Thyroid gland (tissue), 4 donors: ENCODE data around the gene TBC1D5. TPM values are rescaled to one million over a fixed set of nuclear protein-coding genes. Genes with fewer than 3 reads are reported as not detected.
A peak's percentile ranks its signal among the peaks of the same experiment; 100 is the strongest.
"Not testable (repeated sequence)": the region's sequence is repeated elsewhere in the genome, so short reads cannot be mapped to it uniquely, and the experiment has no call there.

Experiments used
- DNase-seq, 2 donors: peaks; one replicate each; pipeline ENCODE4 v3.0.0-alpha.2; 2019
- H3K27ac ChIP-seq, 3 donors: fragments of 200-600 bp; sonication (generic); 1 replicate in 2 of 3; 2 replicates in 1 of 3; pipeline ENCODE4 v1.5.1; 2016 to 2019; ENCODE audit warnings: mild to moderate bottlenecking in 1 of 3, moderate library complexity in 1 of 3
- H3K27me3 ChIP-seq: fragments of 200-600 bp; sonication (generic); one replicate; pipeline ENCODE4 v1.5.1; 2019
- H3K36me3 ChIP-seq, 2 donors: fragments of 200-600 bp; sonication (generic); one replicate each; pipeline ENCODE4 v1.5.1; 2016 to 2019
- H3K4me1 ChIP-seq, 2 donors: fragments of 200-600 bp; sonication (generic); one replicate each; pipeline ENCODE4 v1.5.1; 2017 to 2019
- H3K4me3 ChIP-seq, 3 donors: fragments of 200-600 bp; sonication (generic); replicated peaks in 1 of 3; 1 replicate in 2 of 3; 2 replicates in 1 of 3; pipeline ENCODE4 v1.5.1; 2016; ENCODE audit warnings: mild to moderate bottlenecking in 1 of 3
- H3K9me3 ChIP-seq: fragments of 200-600 bp; sonication (generic); one replicate; pipeline ENCODE4 v1.5.1; 2017
- POLR2A ChIP-seq, 2 donors: fragments of 450-650 bp; IDR thresholded peaks; one replicate each; pipeline ENCODE4 v1.6.1; 2017; ENCODE audit warnings: antibody characterized with exemption in 2 of 2, mild to moderate bottlenecking in 2 of 2, moderate library complexity in 1 of 2
- WGBS, 2 donors: methylation state at CpG; one replicate each; pipeline ENCODE4 v1.1.5; 2017; 5-methylcytosine and 5-hydroxymethylcytosine counted together
- intact Hi-C: fragments of 100-400 bp; cut with DNase I; formaldehyde crosslinking; loops from one replicate; pipeline ENCODE4 v1.15.1; 2023
- total RNA-seq, 4 donors: library from RNA; depleted of rRNA; stranded (reverse); fragments of >200 nt; gene quantifications; one replicate each; pipeline ENCODE4 v1.2.3, GENCODE V29; 2016
- TF ChIP-seq, protein P1 (sequence below), 6 experiments: fragments of 200-600 bp in 3 of 6; fragments of 450-650 bp in 3 of 6; sonication (generic) in 3 of 6; IDR thresholded peaks; one replicate each; pipeline ENCODE4 v1.5.1; 2016 to 2019; ENCODE audit warnings: antibody characterized with exemption in 6 of 6, mild to moderate bottlenecking in 2 of 6, inconsistent platforms in 1 of 6, moderate library complexity in 1 of 6

The TBC1D5 gene
- total RNA-seq, 4 donors from 2014 or later, result 115 to 141 (median 133) TPM

GRCh38 chr3:17655743-17656142 lies 86.7 kb downstream of the TBC1D5 start:
- Histone ChIP-seq H3K9me3 (no peaks in the 10 kb centered on the region), H3K27ac (no peak overlapping the region), H3K4me3 (no peak overlapping the region), H3K36me3 (no peaks in the 10 kb centered on the region), H3K4me1 (no peaks in the 10 kb centered on the region), H3K27me3 (no peaks in the 10 kb centered on the region)
- intact Hi-C loops, result no loop called here
- DNase-seq, result no peak
- WGBS, 2 donors, result 50 to 74% methylated on average over 2 of the region's 2 CpGs
- TF ChIP-seq POLR2A (IDR thresholded peaks at IDR 0.05), result no peak
- TF ChIP-seq, protein P1, sequence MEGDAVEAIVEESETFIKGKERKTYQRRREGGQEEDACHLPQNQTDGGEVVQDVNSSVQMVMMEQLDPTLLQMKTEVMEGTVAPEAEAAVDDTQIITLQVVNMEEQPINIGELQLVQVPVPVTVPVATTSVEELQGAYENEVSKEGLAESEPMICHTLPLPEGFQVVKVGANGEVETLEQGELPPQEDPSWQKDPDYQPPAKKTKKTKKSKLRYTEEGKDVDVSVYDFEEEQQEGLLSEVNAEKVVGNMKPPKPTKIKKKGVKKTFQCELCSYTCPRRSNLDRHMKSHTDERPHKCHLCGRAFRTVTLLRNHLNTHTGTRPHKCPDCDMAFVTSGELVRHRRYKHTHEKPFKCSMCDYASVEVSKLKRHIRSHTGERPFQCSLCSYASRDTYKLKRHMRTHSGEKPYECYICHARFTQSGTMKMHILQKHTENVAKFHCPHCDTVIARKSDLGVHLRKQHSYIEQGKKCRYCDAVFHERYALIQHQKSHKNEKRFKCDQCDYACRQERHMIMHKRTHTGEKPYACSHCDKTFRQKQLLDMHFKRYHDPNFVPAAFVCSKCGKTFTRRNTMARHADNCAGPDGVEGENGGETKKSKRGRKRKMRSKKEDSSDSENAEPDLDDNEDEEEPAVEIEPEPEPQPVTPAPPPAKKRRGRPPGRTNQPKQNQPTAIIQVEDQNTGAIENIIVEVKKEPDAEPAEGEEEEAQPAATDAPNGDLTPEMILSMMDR (IDR thresholded peaks at IDR 0.05), result no peak

DNA sequence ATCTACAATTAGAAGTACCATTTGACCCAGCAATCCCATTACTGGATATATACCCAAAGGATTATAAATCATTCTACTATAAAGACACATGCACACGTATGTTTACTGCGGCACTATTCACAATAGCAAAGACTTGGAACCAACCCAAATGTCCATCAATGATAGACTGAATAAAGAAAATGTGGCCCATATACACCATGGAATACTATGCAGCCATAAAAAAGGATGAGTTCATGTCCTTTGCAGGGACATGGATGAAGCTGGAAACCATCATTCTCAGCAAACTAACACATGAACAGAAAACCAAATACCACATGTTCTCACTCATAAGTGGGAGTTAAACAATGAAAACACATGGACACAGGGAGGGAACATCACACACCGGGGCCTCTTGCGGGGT lies 92.7 kb downstream of the TBC1D5 start:
- 96 to 99% methylated on average over 4 of the region's 4 CpGs for WGBS, 2 donors
- H3K27ac ChIP-seq, H3K36me3 ChIP-seq, DNase-seq, H3K9me3 ChIP-seq, H3K4me3 ChIP-seq, H3K4me1 ChIP-seq, H3K27me3 ChIP-seq: not testable (repeated sequence)
- intact Hi-C loops, result loop anchor here (10.0 kb wide), 1 partner anchor 185 kb away; no protein-coding TSS in a partner anchor

DNA sequence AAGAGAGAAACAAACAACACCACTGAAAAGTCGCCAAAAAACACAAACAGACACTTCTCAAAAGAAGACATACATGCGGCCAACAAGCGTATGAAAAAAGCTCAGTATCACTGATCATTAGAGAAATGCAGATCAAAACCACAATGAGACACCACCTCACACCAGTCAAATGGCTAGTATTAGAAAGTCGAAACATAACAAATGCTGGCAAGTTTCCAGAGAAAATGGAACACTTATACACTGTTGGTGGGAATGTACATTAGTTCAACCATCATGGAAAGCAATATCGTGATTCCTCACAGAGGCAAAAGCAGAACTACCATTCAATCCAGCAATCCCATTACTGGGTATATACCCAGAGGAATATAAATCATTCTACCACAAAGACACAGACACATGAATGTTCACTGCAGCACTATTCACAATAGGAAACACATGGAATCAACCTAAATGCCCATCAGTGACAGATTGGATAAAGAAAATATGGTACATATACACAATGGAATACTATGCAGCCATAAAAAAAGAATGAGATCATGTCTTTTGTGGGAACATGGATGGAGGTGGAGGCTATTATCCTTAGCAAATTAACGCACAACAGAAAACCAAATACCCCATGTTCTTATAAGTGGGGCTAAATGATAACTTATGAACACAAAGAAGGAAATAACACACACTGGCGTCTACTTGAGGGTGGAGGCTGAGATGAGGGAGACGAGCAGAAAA lies 93.6 kb downstream of the TBC1D5 start:
- H3K36me3 ChIP-seq, H3K27ac ChIP-seq, H3K4me1 ChIP-seq, H3K27me3 ChIP-seq, H3K9me3 ChIP-seq, H3K4me3 ChIP-seq, DNase-seq: not testable (repeated sequence)
- 97 to 99% methylated on average over 8 of the region's 8 CpGs for WGBS, 2 donors
- intact Hi-C loops, result loop anchor here (10.0 kb wide), 1 partner anchor 186 kb away; no protein-coding TSS in a partner anchor

GRCh38 chr3:17645074-17645698 lies 97.2 kb downstream of the TBC1D5 start:
- intact Hi-C loops, result loop anchor here (10.0 kb wide), 1 partner anchor 190 kb away; no protein-coding TSS in a partner anchor
- H3K27me3 ChIP-seq, result no peaks in the 10 kb centered on the region

GRCh38 chr3:17643691-17644090 lies 98.7 kb downstream of the TBC1D5 start:
- TF ChIP-seq, protein P1 (IDR thresholded peaks at IDR 0.05), result no peak
- no peak for TF ChIP-seq POLR2A (IDR thresholded peaks at IDR 0.05)
- no peaks in the 10 kb centered on the region for H3K27me3 ChIP-seq
- H3K36me3 ChIP-seq, result no peaks in the 10 kb centered on the region
- H3K27ac ChIP-seq, result no peak overlapping the region
- peaks cover 0 to 4% of the 10 kb centered on the region in 2 donors for H3K4me1 ChIP-seq
- intact Hi-C loops, result loop anchor here (10.0 kb wide), 1 partner anchor 191 kb away; no protein-coding TSS in a partner anchor
- no peaks in the 10 kb centered on the region for H3K9me3 ChIP-seq
- WGBS, 2 donors, result 81 to 82% methylated on average over 4 of the region's 4 CpGs
- no peak overlapping the region for H3K4me3 ChIP-seq
- DNase-seq, result no peak

More at GRCh38 chr3:17645074-17645698, 97.2 kb downstream of the TBC1D5 start:
- DNase-seq, result no peak
- Histone ChIP-seq H3K27ac (no peak overlapping the region), H3K9me3 (no peaks in the 10 kb centered on the region), H3K4me3 (no peak overlapping the region), H3K36me3 (no peaks in the 10 kb centered on the region), H3K4me1 (peaks cover 0 to 4% of the 10 kb centered on the region in 2 donors)
- TF ChIP-seq POLR2A (IDR thresholded peaks at IDR 0.05), result no peak
- TF ChIP-seq, protein P1 (IDR thresholded peaks at IDR 0.05), result peak; percentile 17 to 76 (median 52)
- WGBS, 2 donors, result 40 to 45% methylated on average over 4 of the region's 4 CpGs

GRCh38 chr3:17642474-17642873 lies 100.0 kb downstream of the TBC1D5 start:
- Histone ChIP-seq H3K27ac (no peak overlapping the region), H3K36me3 (no peaks in the 10 kb centered on the region), H3K4me1 (peaks cover 0 to 4% of the 10 kb centered on the region in 2 donors), H3K9me3 (no peaks in the 10 kb centered on the region), H3K27me3 (no peaks in the 10 kb centered on the region), H3K4me3 (no peak overlapping the region)
- no peak for DNase-seq
- intact Hi-C loops, result loop anchor here (10.0 kb wide), 1 partner anchor 192 kb away; no protein-coding TSS in a partner anchor
- TF ChIP-seq, protein P1 (IDR thresholded peaks at IDR 0.05), result no peak
- no peak for TF ChIP-seq POLR2A (IDR thresholded peaks at IDR 0.05)
- WGBS, 2 donors, result 97 to 98% methylated on average over 3 of the region's 3 CpGs
